Cardiac muscle cell (in vitro differentiated cells and primary cell): ENCODE data around the gene GLDC. TPM values are rescaled to one million over a fixed set of nuclear protein-coding genes. Genes with fewer than 3 reads are reported as not detected.

Source experiments
- DNase-seq, 2 donors: peaks; one replicate each; pipeline versions ENCODE4 v3.0.0 to v3.0.0-alpha.2; 2010 to 2017; ENCODE audit warnings: low read depth in 1 of 2, low spot score in 1 of 2
- H3K27ac ChIP-seq: fragments of 200-600 bp; sonication (generic); 2 replicates; pipeline ENCODE4 v1.5.1; 2016
- H3K27me3 ChIP-seq: fragments of 200-600 bp; sonication (generic); 2 replicates; pipeline ENCODE4 v1.6.0; 2016; ENCODE audit warnings: control low read depth
- H3K36me3 ChIP-seq: fragments of 200-600 bp; sonication (generic); 2 replicates; pipeline ENCODE4 v1.5.1; 2016; ENCODE audit warnings: control low read depth
- H3K4me1 ChIP-seq: fragments of 200-600 bp; sonication (generic); 2 replicates; pipeline ENCODE4 v1.8.1; 2017; ENCODE audit warnings: low read depth, mild to moderate bottlenecking, mixed run types
- H3K4me3 ChIP-seq: fragments of 200-600 bp; sonication (generic); 2 replicates; pipeline ENCODE4 v1.5.1; 2016; ENCODE audit warnings: mild to moderate bottlenecking
- H3K9me3 ChIP-seq: fragments of 200-600 bp; sonication (generic); 2 replicates; pipeline ENCODE4 v1.5.1; 2017; ENCODE audit warnings: low read depth, mild to moderate bottlenecking, control low read depth
- polyA plus RNA-seq: library from polyadenylated mRNA; unstranded; fragments of >200 nt; fragmentation: Nextera tagmentation; extraction: Ambion mirVana; gene quantifications from 2 replicates; pipeline ENCODE4 v1.2.1, GENCODE V29; 2016
- total RNA-seq: library from RNA; depleted of rRNA; stranded (reverse); fragments of >200 nt; gene quantifications from 2 replicates; pipeline ENCODE4 v1.2.3, GENCODE V29; 2016
- TF ChIP-seq, protein P1 (sequence below): IDR thresholded peaks from 2 replicates; pipeline ENCODE4 v1.5.1; 2012; ENCODE audit warnings: low read depth, mild to moderate bottlenecking, low read length

The GLDC gene
- total and polyA plus RNA-seq, 2 experiments from 2014 or later: 0.98 to 5.9 TPM

GRCh38 chr9:6490863-6491262, 154.7 kb downstream of the GLDC start:
- H3K9me3 ChIP-seq: no peaks in the 10 kb centered on the region
- no peaks in the 10 kb centered on the region for H3K27me3 ChIP-seq
- no peak for DNase-seq
- H3K36me3 ChIP-seq: peaks cover 9% of the 10 kb centered on the region
- no peak overlapping the region for H3K27ac ChIP-seq
- H3K4me1 ChIP-seq: no peaks in the 10 kb centered on the region
- no peak overlapping the region for H3K4me3 ChIP-seq
- TF ChIP-seq, protein P1, sequence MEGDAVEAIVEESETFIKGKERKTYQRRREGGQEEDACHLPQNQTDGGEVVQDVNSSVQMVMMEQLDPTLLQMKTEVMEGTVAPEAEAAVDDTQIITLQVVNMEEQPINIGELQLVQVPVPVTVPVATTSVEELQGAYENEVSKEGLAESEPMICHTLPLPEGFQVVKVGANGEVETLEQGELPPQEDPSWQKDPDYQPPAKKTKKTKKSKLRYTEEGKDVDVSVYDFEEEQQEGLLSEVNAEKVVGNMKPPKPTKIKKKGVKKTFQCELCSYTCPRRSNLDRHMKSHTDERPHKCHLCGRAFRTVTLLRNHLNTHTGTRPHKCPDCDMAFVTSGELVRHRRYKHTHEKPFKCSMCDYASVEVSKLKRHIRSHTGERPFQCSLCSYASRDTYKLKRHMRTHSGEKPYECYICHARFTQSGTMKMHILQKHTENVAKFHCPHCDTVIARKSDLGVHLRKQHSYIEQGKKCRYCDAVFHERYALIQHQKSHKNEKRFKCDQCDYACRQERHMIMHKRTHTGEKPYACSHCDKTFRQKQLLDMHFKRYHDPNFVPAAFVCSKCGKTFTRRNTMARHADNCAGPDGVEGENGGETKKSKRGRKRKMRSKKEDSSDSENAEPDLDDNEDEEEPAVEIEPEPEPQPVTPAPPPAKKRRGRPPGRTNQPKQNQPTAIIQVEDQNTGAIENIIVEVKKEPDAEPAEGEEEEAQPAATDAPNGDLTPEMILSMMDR: no peak

DNA sequence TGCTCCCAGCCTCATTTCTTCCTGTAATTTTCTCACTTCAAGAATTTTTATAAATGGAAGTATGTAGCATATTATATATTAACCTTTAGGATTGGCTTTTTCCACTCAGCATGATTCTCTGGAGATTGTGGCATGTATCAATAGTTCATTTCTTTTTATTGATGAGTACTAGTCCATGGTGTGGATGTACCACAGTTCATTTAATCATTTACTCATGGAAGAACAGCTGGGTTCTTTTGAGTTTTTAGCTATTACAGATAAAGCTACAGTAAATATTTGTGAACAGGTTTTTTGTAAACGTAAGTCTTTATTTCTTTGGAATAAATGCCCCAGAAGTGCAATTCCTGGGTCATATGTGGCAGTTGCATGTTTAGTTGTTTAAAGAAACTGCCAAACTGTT, 156.4 kb downstream of the GLDC start:
- no peaks in the 10 kb centered on the region for H3K4me1 ChIP-seq
- no peaks in the 10 kb centered on the region for H3K27me3 ChIP-seq
- H3K27ac ChIP-seq: no peak overlapping the region
- H3K36me3 ChIP-seq: peaks cover 14% of the 10 kb centered on the region
- H3K9me3 ChIP-seq: no peaks in the 10 kb centered on the region
- no peak for DNase-seq
- H3K4me3 ChIP-seq: no peak overlapping the region
- TF ChIP-seq, protein P1: no peak

DNA sequence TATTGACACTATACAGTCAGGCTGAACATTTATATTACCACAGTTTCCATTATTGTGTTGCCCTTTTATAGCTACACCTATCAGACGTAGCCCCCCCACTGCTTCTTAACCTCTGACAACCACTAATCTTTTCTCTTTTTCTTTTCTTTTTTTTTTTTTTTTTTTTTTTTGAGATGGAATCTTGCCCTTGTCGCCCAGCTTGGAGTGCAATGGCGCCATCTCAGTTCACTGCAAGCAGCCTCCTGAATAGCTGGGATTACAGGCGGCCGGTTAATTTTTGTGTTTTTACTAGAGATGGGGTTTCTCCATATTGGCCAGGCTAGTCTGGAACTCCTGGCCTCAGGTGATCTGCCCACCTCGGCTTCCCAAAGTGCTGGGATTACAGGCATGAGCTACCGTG, 157.1 kb downstream of the GLDC start:
- Histone ChIP-seq H3K27me3 (no peaks in the 10 kb centered on the region), H3K4me1 (no peaks in the 10 kb centered on the region), H3K36me3 (peaks cover 7% of the 10 kb centered on the region), H3K9me3 (no peaks in the 10 kb centered on the region), H3K27ac (no peak overlapping the region), H3K4me3 (no peak overlapping the region)
- TF ChIP-seq, protein P1: no peak
- no peak for DNase-seq

DNA sequence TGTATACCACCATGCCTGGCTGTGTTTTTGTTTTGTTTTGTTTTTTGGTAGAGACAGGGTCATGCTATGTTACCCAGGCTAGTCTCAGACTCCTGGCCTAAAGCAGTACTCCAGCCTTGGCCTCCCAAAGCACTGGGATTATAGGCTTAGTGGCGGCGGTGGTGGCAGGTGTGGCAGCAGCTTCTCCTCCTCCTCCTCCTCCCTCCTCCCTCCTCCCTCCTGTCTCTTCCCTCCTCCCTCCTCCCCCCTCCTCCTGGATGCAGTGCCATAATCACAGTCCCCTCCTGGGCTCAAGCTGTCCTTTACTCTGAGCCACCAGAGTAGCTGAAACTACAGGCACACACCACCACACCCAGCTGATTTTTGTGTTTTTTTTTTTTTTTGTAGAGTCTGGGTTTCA, 161.3 kb downstream of the GLDC start:
- H3K27ac ChIP-seq: no peak overlapping the region
- no peak overlapping the region for H3K4me3 ChIP-seq
- DNase-seq: no peak
- H3K36me3 ChIP-seq: peaks cover 22% of the 10 kb centered on the region
- H3K27me3 ChIP-seq: no peaks in the 10 kb centered on the region
- TF ChIP-seq, protein P1: no peak
- H3K4me1 ChIP-seq: no peaks in the 10 kb centered on the region
- no peaks in the 10 kb centered on the region for H3K9me3 ChIP-seq

Other genes with a start within 250 kb of the GLDC start
- 25.5 and 38.6 TPM in 2 replicates for gene UHRF2, start 232.5 kb downstream of the GLDC start, total RNA-seq
- 18.1 and 19.6 TPM in 2 replicates for gene UHRF2, start 232.5 kb downstream of the GLDC start, polyA plus RNA-seq
- gene KDM4C, start 112.2 kb upstream of the GLDC start, total RNA-seq: 26.0 and 32.0 TPM in 2 replicates
- gene KDM4C, start 112.2 kb upstream of the GLDC start, polyA plus RNA-seq: 15.1 and 18.6 TPM in 2 replicates